WERI-Rb-1 (cell line): ENCODE measurements around the gene P3H1.

Experiments used
- DNase-seq: peaks from one replicate; pipeline ENCODE4 v3.0.0-alpha.2; 2020
- H3K27ac ChIP-seq: fragments of 250-450 bp; sonication (Bioruptor Pico); 2 replicates; pipeline ENCODE4 v1.5.1; 2020; ENCODE audit warnings: mild to moderate bottlenecking, moderate library complexity
- H3K27me3 ChIP-seq: fragments of 250-450 bp; sonication (Bioruptor Pico); 2 replicates; pipeline ENCODE4 v1.5.1; 2021; ENCODE audit warnings: mild to moderate bottlenecking, low read depth, moderate library complexity; ENCODE audit not compliant: insufficient read depth, severe bottlenecking
- H3K36me3 ChIP-seq: fragments of 250-450 bp; sonication (Bioruptor Pico); 2 replicates; pipeline ENCODE4 v1.5.1; 2020; ENCODE audit warnings: mild to moderate bottlenecking, moderate library complexity
- H3K4me3 ChIP-seq: 2 replicates; pipeline ENCODE4 v1.5.1; 2011; ENCODE audit warnings: low read depth, mild to moderate bottlenecking, control low read depth, low read length
- H3K9me3 ChIP-seq: fragments of 250-450 bp; sonication (Bioruptor Pico); 2 replicates; pipeline ENCODE4 v1.5.1; 2021; ENCODE audit warnings: mild to moderate bottlenecking, moderate library complexity; ENCODE audit not compliant: severe bottlenecking
- TF ChIP-seq, protein P1 (sequence below): IDR thresholded peaks from 2 replicates; pipeline ENCODE4 v1.5.1; 2011; ENCODE audit warnings: low read depth, mild to moderate bottlenecking, control low read depth, inconsistent platforms, low read length

Gene P3H1

GRCh38 chr1:42801832-42802473 is 35.1 kb upstream of the P3H1 start:
- Histone ChIP-seq H3K27ac (no peak overlapping the region), H3K27me3 (no peaks in the 10 kb centered on the region), H3K4me3 (no peak overlapping the region), H3K36me3 (peaks cover 14% of the 10 kb centered on the region), H3K9me3 (peaks cover 5% of the 10 kb centered on the region)
- DNase-seq, result no peak
- TF ChIP-seq, protein P1, sequence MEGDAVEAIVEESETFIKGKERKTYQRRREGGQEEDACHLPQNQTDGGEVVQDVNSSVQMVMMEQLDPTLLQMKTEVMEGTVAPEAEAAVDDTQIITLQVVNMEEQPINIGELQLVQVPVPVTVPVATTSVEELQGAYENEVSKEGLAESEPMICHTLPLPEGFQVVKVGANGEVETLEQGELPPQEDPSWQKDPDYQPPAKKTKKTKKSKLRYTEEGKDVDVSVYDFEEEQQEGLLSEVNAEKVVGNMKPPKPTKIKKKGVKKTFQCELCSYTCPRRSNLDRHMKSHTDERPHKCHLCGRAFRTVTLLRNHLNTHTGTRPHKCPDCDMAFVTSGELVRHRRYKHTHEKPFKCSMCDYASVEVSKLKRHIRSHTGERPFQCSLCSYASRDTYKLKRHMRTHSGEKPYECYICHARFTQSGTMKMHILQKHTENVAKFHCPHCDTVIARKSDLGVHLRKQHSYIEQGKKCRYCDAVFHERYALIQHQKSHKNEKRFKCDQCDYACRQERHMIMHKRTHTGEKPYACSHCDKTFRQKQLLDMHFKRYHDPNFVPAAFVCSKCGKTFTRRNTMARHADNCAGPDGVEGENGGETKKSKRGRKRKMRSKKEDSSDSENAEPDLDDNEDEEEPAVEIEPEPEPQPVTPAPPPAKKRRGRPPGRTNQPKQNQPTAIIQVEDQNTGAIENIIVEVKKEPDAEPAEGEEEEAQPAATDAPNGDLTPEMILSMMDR, result no peak

DNA sequence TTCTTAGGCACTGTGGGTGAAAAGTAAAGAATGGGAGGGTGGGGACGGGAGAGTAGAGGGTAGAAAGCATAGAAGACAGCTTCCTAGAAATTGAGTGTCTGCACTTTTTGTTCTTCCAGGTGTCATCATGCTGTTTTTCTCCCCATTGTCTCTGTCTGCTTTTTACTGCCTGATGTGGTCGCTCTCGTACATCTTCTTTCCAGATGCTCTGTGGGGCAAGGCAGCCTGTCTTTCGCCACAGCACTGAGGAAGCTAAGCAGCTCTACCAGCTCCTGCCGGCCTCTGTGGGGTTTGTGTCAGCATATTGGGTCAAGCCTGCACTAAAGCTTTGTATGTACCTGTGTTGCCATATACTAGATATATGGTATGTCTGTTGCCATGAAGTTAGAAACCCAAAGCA is 31.2 kb upstream of the P3H1 start:
- TF ChIP-seq, protein P1, result no peak
- no peak for DNase-seq
- Histone ChIP-seq H3K27me3 (no peaks in the 10 kb centered on the region), H3K36me3 (no peaks in the 10 kb centered on the region), H3K9me3 (no peaks in the 10 kb centered on the region), H3K27ac (no peak overlapping the region), H3K4me3 (no peak overlapping the region)

DNA sequence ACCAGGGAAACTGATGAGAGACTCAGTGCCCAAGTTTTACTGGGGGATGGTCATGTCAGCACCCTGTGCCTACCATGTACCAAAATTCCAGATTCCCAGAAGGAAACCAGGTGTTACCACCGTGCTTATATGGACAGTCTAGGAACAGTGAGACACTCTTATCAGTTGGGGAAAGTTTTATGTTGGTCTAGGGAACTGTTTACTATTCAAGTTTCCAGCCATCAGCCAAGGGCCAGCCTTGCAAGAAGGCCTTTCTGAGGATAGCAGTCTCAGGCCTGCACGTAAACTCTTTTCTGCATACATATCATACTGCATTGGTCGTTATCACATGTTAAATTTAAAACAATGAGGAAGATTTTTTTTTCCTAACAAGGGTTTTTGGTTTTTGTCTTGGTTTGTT is 30.6 kb upstream of the P3H1 start:
- no peak overlapping the region for H3K27ac ChIP-seq
- no peaks in the 10 kb centered on the region for H3K27me3 ChIP-seq
- no peak for DNase-seq
- no peaks in the 10 kb centered on the region for H3K9me3 ChIP-seq
- TF ChIP-seq, protein P1, result no peak
- H3K36me3 ChIP-seq, result no peaks in the 10 kb centered on the region
- no peak overlapping the region for H3K4me3 ChIP-seq

DNA sequence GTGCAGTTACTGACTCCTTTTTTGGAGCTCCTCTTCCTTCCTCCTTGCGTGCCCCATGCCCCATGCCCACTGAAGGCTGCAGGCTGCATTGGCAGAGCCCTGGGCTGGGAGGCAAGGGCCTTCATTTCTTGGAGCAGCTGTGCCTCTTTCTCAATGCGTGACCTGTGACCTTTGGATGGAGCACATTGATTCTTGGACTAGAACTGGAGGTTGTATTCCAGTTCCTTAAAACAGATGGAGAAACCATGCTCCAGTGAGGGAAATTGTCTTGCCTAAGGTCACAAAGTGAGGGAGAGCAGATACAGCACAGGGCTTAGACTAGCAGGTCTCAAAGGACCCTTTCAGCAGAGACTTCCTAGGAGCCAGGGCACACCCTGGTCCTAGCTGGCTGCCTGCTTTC is 27.0 kb upstream of the P3H1 start:
- Histone ChIP-seq H3K27me3 (no peaks in the 10 kb centered on the region), H3K4me3 (no peak overlapping the region), H3K9me3 (no peaks in the 10 kb centered on the region), H3K36me3 (no peaks in the 10 kb centered on the region), H3K27ac (no peak overlapping the region)
- TF ChIP-seq, protein P1, result no peak
- DNase-seq, result no peak

DNA sequence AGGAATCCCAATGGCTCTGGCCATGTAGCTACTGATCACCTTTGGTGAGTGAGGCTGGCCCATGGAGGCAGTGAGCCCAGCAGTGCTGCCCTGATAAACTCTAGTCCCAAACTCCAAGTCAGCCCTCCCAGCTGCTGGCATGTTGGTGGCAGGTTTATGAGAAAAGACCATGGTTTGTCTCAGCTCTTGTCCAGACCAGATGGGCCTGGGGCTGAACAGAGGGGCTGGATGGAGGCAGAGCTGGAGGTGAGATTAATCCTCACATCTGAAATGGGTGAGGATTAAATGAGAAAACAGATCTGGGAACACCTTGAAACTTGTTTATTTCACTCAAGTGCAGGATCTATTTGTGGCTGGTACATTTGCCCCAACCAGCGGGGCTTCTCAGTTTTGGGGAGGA is 21.2 kb upstream of the P3H1 start:
- Histone ChIP-seq H3K27me3 (no peaks in the 10 kb centered on the region), H3K27ac (peak overlapping the region; percentile 74), H3K36me3 (peaks cover 15% of the 10 kb centered on the region), H3K9me3 (no peaks in the 10 kb centered on the region), H3K4me3 (no peak overlapping the region)
- peak; percentile 74 for DNase-seq
- TF ChIP-seq, protein P1, result no peak

DNA sequence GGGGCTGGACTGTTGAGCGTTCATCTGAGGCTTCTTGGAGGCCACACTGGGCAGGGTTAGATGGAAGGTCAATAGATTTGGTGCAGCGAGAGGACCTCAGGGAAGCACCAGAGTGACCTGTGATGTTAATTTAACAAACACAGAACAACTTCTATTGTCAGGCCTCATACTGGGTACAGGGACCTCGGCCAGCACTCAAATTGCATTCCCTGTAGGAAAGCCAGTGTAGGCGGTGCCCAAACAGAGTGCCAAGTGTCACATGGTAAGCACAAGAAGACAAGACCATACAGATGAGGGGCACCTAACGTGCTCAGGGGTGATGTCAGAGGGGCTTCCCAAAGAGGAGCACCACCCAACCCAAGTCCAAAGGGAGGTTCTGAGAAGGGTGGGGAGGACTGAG is 19.3 kb upstream of the P3H1 start:
- Histone ChIP-seq H3K4me3 (no peak overlapping the region), H3K36me3 (peaks cover 28% of the 10 kb centered on the region)
- TF ChIP-seq, protein P1, result no peak

More for the DNA sequence above, 19.3 kb upstream of the P3H1 start:
- no peak for DNase-seq
- Histone ChIP-seq H3K9me3 (no peaks in the 10 kb centered on the region), H3K27ac (no peak overlapping the region), H3K27me3 (no peaks in the 10 kb centered on the region)
